Measurements from ENCODE around the gene ST7.

GRCh38 chr7:117135553-117135891 lies 182.2 kb downstream of the ST7 start:
- TF ChIP-seq CTCF (IDR thresholded peaks at IDR 0.05) = no peak
- no peak for TF ChIP-seq POLR2A (IDR thresholded peaks at IDR 0.05)
- TF ChIP-seq POLR2AphosphoS5 (IDR thresholded peaks at IDR 0.05) = no peak
